PC-3 (cell line): Measurements from ENCODE around the gene GPR107. TPM values are rescaled to one million over a fixed set of nuclear protein-coding genes. Genes with fewer than 3 reads are reported as not detected.

Experiments
- ATAC-seq: fragments of 200-7000 bp; cut with Tn5 transposase; 2 replicates; pipeline ENCODE4 v1.9.1; 2020; ENCODE audit warnings: mild to moderate bottlenecking, moderate library complexity
- BruUV-seq: library from RNA; stranded (reverse); fragments of 400-500 nt; replicated peaks from 2 replicates; lab custom pipeline; 2021; lab: Mats Ljungman, UMichigan
- CTCF ChIA-PET: fragments of 300-600 bp; sonication (Branson Sonifier 250); formaldehyde crosslinking; loops from one replicate; lab custom pipeline; 2022; ENCODE audit warnings: antibody characterized with exemption; lab: Charles Lee
- POLR2A ChIA-PET: fragments of 300-600 bp; sonication (Branson Sonifier 250); formaldehyde crosslinking; loops from one replicate; lab custom pipeline; 2022; ENCODE audit warnings: antibody characterized with exemption; ENCODE audit not compliant: unreplicated experiment; lab: Charles Lee
- DNase-seq: peaks from one replicate; pipeline ENCODE4 v3.0.0-alpha.2; 2015
- H2AFZ ChIP-seq: fragments of 300-600 bp; sonication (generic); 2 replicates; pipeline ENCODE4 v1.6.0; 2016; ENCODE audit warnings: antibody characterized with exemption, low read length
- H3F3A ChIP-seq: fragments of 300-600 bp; sonication (generic); one replicate; pipeline ENCODE4 v1.6.0; 2017; ENCODE audit warnings: antibody characterized with exemption, low read length, control low read depth, mild to moderate bottlenecking; ENCODE audit not compliant: unreplicated experiment
- H3K27ac ChIP-seq: fragments of 300-600 bp; sonication (generic); 2 replicates; pipeline ENCODE4 v1.5.1; 2016; ENCODE audit warnings: mild to moderate bottlenecking, low read length
- H3K27me3 ChIP-seq: fragments of 300-600 bp; sonication (generic); 2 replicates; pipeline ENCODE4 v1.6.1; 2016; ENCODE audit warnings: low read length, mixed read lengths
- H3K36me3 ChIP-seq: fragments of 300-600 bp; sonication (generic); 2 replicates; pipeline ENCODE4 v1.6.1; 2016; ENCODE audit warnings: low read depth, mixed run types, low read length, mixed read lengths
- H3K4me1 ChIP-seq: fragments of 300-600 bp; sonication (generic); 2 replicates; pipeline ENCODE4 v1.5.1; 2016; ENCODE audit warnings: low read length; ENCODE audit not compliant: insufficient read depth
- H3K4me2 ChIP-seq: fragments of 300-600 bp; sonication (generic); 2 replicates; pipeline ENCODE4 v1.6.0; 2016; ENCODE audit warnings: low read length
- H3K4me3 ChIP-seq: fragments of 300-600 bp; sonication (generic); 2 replicates; pipeline ENCODE4 v1.5.1; 2016; ENCODE audit warnings: mild to moderate bottlenecking, low read length, mixed read lengths
- H3K79me2 ChIP-seq: fragments of 300-600 bp; sonication (generic); 2 replicates; pipeline ENCODE4 v1.6.1; 2017; ENCODE audit warnings: low read length, mixed read lengths
- H3K9ac ChIP-seq: fragments of 300-600 bp; sonication (generic); 2 replicates; pipeline ENCODE4 v1.6.0; 2016; ENCODE audit warnings: mild to moderate bottlenecking, low read length
- H3K9me2 ChIP-seq: fragments of 300-600 bp; sonication (generic); replicated peaks from 2 replicates; pipeline ENCODE4 v1.6.1; 2016; ENCODE audit warnings: mixed run types, low read length, mixed read lengths
- H3K9me3 ChIP-seq: fragments of 300-600 bp; sonication (generic); 2 replicates; pipeline ENCODE4 v1.6.1; 2016; ENCODE audit warnings: low read length, mixed read lengths
- H4K20me1 ChIP-seq: fragments of 300-600 bp; sonication (generic); 2 replicates; pipeline ENCODE4 v1.6.1; 2016; ENCODE audit warnings: low read length, mixed read lengths
- CTCF ChIP-seq: fragments of 300-600 bp; sonication (generic); conservative IDR thresholded peaks from 2 replicates; pipeline ENCODE4 v1.5.1; 2017; ENCODE audit warnings: antibody characterized with exemption, low read depth, mild to moderate bottlenecking, low read length
- EZH2 ChIP-seq: fragments of 300-600 bp; sonication (generic); IDR thresholded peaks from one replicate; pipeline ENCODE4 v1.6.1; 2017; ENCODE audit warnings: antibody characterized with exemption, mild to moderate bottlenecking, low read length; ENCODE audit not compliant: unreplicated experiment
- EZH2phosphoT487 ChIP-seq: fragments of 300-600 bp; sonication (generic); IDR thresholded peaks from 2 replicates; pipeline ENCODE4 v1.6.1; 2018; ENCODE audit warnings: mild to moderate bottlenecking, antibody characterized with exemption, low read length, borderline replicate concordance
- intact Hi-C: fragments of 100-400 bp; cut with micrococcal nuclease; formaldehyde crosslinking; loops from 2 replicates; pipeline ENCODE4 v1.9.0; 2023
- total RNA-seq: library from RNA; depleted of rRNA; stranded (reverse); fragments of >200 nt; gene quantifications from 2 replicates; pipeline ENCODE4 v1.2.3, GENCODE V29; 2014

The GPR107 gene
- total RNA-seq, 1 experiment from 2014 or later = 11.4 TPM

- ChIA-PET CTCF (interaction anchor here (0.5 kb wide), 1 partner anchor 59 kb away, joined by 3 read pairs; no protein-coding TSS in a partner anchor), POLR2A (no interaction called here)
- no TSS peak for BruUV-seq
- ATAC-seq (no peak), DNase-seq (peak; percentile 12)
- Histone ChIP-seq H3K4me1 (peaks cover 33% of the 10 kb centered on the region), H2AFZ (no peak overlapping the region), H4K20me1 (peaks cover 12% of the 10 kb centered on the region; the same call in 1 of the 2 replicates), H3K36me3 (no peaks in the 10 kb centered on the region), H3K27ac (no peak overlapping the region), H3K4me2 (peak overlapping the region; percentile 19; the same call in 1 of the 2 replicates), H3K79me2 (peaks cover 83% of the 10 kb centered on the region), H3K9me3 (no peaks in the 10 kb centered on the region), H3K4me3 (no peak overlapping the region), H3K9ac (no peak overlapping the region), H3K27me3 (no peaks in the 10 kb centered on the region), H3K9me2 (no peaks in the 10 kb centered on the region), H3F3A (no peaks in the 10 kb centered on the region)
- TF ChIP-seq EZH2 (no peak), CTCF (peak; percentile 42; the same call in 1 of the 2 replicates)
- intact Hi-C loops = loop anchor here (2.0 to 5.0 kb wide), 2 partner anchors 71 to 152 kb away; no protein-coding TSS in a partner anchor
Measured at GRCh38 chr9:130039528-130040147, 14.1 kb upstream of the GPR107 start.

- Histone ChIP-seq H3K27ac (no peak overlapping the region), H3K27me3 (no peaks in the 10 kb centered on the region), H3K4me3 (peak overlapping the region; percentile 85), H3K9ac (peak overlapping the region; percentile 72; the same call in 1 of the 2 replicates), H2AFZ (no peak overlapping the region), H3F3A (no peaks in the 10 kb centered on the region), H3K4me2 (peak overlapping the region; percentile 85), H3K4me1 (peaks cover 34% of the 10 kb centered on the region), H3K79me2 (peaks cover 68% of the 10 kb centered on the region), H4K20me1 (peaks cover 12% of the 10 kb centered on the region; the same call in 1 of the 2 replicates), H3K9me2 (no peaks in the 10 kb centered on the region), H3K36me3 (no peaks in the 10 kb centered on the region), H3K9me3 (no peaks in the 10 kb centered on the region)
- DNase-seq = no peak
- ATAC-seq = no peak
- intact Hi-C loops = loop anchor here (2.0 to 5.0 kb wide), 2 partner anchors 72 to 154 kb away; no protein-coding TSS in a partner anchor
- ChIA-PET POLR2A (interaction anchor here (0.6 kb wide), 2 partner anchors 27 to 32 kb away, joined by 4 to 7 read pairs; no protein-coding TSS in a partner anchor), CTCF (no interaction called here)
- TF ChIP-seq EZH2phosphoT487 (no peak), CTCF (no peak), EZH2 (no peak)
- no TSS peak for BruUV-seq
Measured at GRCh38 chr9:130040984-130041647, 12.6 kb upstream of the GPR107 start.
